Neural cell (in vitro differentiated cells): ENCODE data around the gene MFSD8. TPM values are rescaled to one million over a fixed set of nuclear protein-coding genes. Genes with fewer than 3 reads are reported as not detected.

Source experiments
- H2AFZ ChIP-seq: fragments of 200-600, 300-800 bp; sonication (generic), shearing (Covaris generic); 2 replicates; pipeline ENCODE4 v1.6.0; 2014; ENCODE audit warnings: low read depth, mild to moderate bottlenecking, antibody characterized with exemption, low read length, moderate library complexity
- H3F3A ChIP-seq: fragments of 200-600 bp; shearing (Covaris generic); 2 replicates; pipeline ENCODE4 v1.6.1; 2016; ENCODE audit warnings: mild to moderate bottlenecking, moderate library complexity, mixed read lengths, antibody characterized with exemption, low read length; ENCODE audit not compliant: insufficient read depth, poor library complexity, severe bottlenecking
- H3K27ac ChIP-seq: fragments of 200-600, 300-800 bp; sonication (generic), shearing (Covaris generic); 2 replicates; pipeline ENCODE4 v1.5.1; 2014; ENCODE audit warnings: mild to moderate bottlenecking, low read length, moderate library complexity
- H3K27me3 ChIP-seq: fragments of 300-800, 200-600 bp; sonication (generic), shearing (Covaris generic); 2 replicates; pipeline ENCODE4 v1.6.0; 2014; ENCODE audit warnings: mild to moderate bottlenecking, low read depth, low read length, moderate library complexity; ENCODE audit not compliant: insufficient read depth
- H3K36me3 ChIP-seq: fragments of 300-800, 200-600 bp; sonication (generic), shearing (Covaris generic); 2 replicates; pipeline ENCODE4 v1.5.1; 2014; ENCODE audit warnings: mild to moderate bottlenecking, antibody characterized with exemption, low read length, moderate library complexity; ENCODE audit not compliant: insufficient read depth
- H3K4me2 ChIP-seq: fragments of 300-800, 200-600 bp; sonication (generic), shearing (Covaris generic); 2 replicates; pipeline ENCODE4 v1.6.0; 2014; ENCODE audit warnings: mild to moderate bottlenecking, low read length
- H3K4me3 ChIP-seq: fragments of 300-800, 200-600 bp; sonication (generic), shearing (Covaris generic); 2 replicates; pipeline ENCODE4 v1.5.1; 2014; ENCODE audit warnings: mild to moderate bottlenecking, low read length, moderate library complexity
- H3K79me2 ChIP-seq: fragments of 200-600 bp; shearing (Covaris generic); replicated peaks from 2 replicates; pipeline ENCODE4 v1.6.0; 2014; ENCODE audit warnings: mild to moderate bottlenecking, low read length, moderate library complexity; ENCODE audit not compliant: insufficient read depth
- H3K9ac ChIP-seq: fragments of 300-800, 200-600 bp; sonication (generic), shearing (Covaris generic); 2 replicates; pipeline ENCODE4 v1.6.1; 2016; ENCODE audit warnings: mild to moderate bottlenecking, low read length, mixed read lengths
- H3K9me2 ChIP-seq: fragments of 200-600 bp; shearing (Covaris generic); 2 replicates; pipeline ENCODE4 v1.6.1; 2016; ENCODE audit warnings: mild to moderate bottlenecking, low read length, mixed read lengths; ENCODE audit not compliant: insufficient read depth
- H3K9me3 ChIP-seq: fragments of 200-600, 300-800 bp; sonication (generic), shearing (Covaris generic); 2 replicates; pipeline ENCODE4 v1.6.1; 2016; ENCODE audit warnings: mild to moderate bottlenecking, mixed run types, low read length, moderate library complexity, mixed read lengths
- H4K20me1 ChIP-seq: fragments of 200-600 bp; shearing (Covaris generic); 2 replicates; pipeline ENCODE4 v1.6.1; 2016; ENCODE audit warnings: mild to moderate bottlenecking, mixed run types; ENCODE audit not compliant: insufficient read depth
- CTCF ChIP-seq: fragments of 450-650 bp; IDR thresholded peaks from 2 replicates; pipeline ENCODE4 v1.5.1; 2014; ENCODE audit warnings: antibody characterized with exemption, mild to moderate bottlenecking, moderate library complexity; ENCODE audit not compliant: poor library complexity, severe bottlenecking
- EP300 ChIP-seq: fragments of 450-650 bp; conservative IDR thresholded peaks from 2 replicates; pipeline ENCODE4 v1.6.1; 2014; ENCODE audit warnings: antibody characterized with exemption, mild to moderate bottlenecking, moderate library complexity; ENCODE audit not compliant: poor library complexity, severe bottlenecking
- EZH2 ChIP-seq: fragments of 200-600, 300-800 bp; shearing (Covaris generic), sonication (generic); IDR thresholded peaks from 2 replicates; pipeline ENCODE4 v1.6.1; 2014; ENCODE audit warnings: antibody characterized with exemption, low read length, borderline replicate concordance, mild to moderate bottlenecking; ENCODE audit not compliant: insufficient read depth, poor library complexity, severe bottlenecking
- MXI1 ChIP-seq: fragments of 450-650 bp; conservative IDR thresholded peaks from 2 replicates; pipeline ENCODE4 v1.6.1; 2014; ENCODE audit warnings: antibody characterized with exemption, mild to moderate bottlenecking; ENCODE audit not compliant: poor library complexity, severe bottlenecking
- POLR2AphosphoS5 ChIP-seq: IDR thresholded peaks from 2 replicates; pipeline ENCODE4 v1.6.1; 2012
- RAD21 ChIP-seq: fragments of 450-650 bp; conservative IDR thresholded peaks from 2 replicates; pipeline ENCODE4 v1.6.1; 2014; ENCODE audit warnings: antibody characterized with exemption, mild to moderate bottlenecking, moderate library complexity
- SMC3 ChIP-seq: fragments of 450-650 bp; conservative IDR thresholded peaks from 2 replicates; pipeline ENCODE4 v1.6.1; 2014; ENCODE audit warnings: antibody characterized with exemption, mild to moderate bottlenecking, moderate library complexity; ENCODE audit not compliant: poor library complexity
- TAF1 ChIP-seq: IDR thresholded peaks from 2 replicates; pipeline ENCODE4 v1.6.1; 2012; ENCODE audit warnings: low read depth
- polyA plus RNA-seq: library from polyadenylated mRNA; depleted of rRNA; stranded (reverse); fragments of >200 nt; gene quantifications from 2 replicates; pipeline ENCODE4 v1.2.3, GENCODE V29; 2014
- TF ChIP-seq, protein P1 (sequence below): IDR thresholded peaks from 2 replicates; pipeline ENCODE4 v1.6.1; 2012; ENCODE audit warnings: borderline replicate concordance

The MFSD8 gene
- polyA plus RNA-seq, 1 donor from 2014 or later: 92.9 TPM

GRCh38 chr4:127917151-127917550, 47.8 kb downstream of the MFSD8 start:
- no peak overlapping the region for H3K4me3 ChIP-seq
- H3K4me2 ChIP-seq: no peak overlapping the region
- H3K9me2 ChIP-seq: no peaks in the 10 kb centered on the region
- H2AFZ ChIP-seq: no peak overlapping the region
- no peaks in the 10 kb centered on the region for H3F3A ChIP-seq
- no peaks in the 10 kb centered on the region for H3K9me3 ChIP-seq
- no peak for TF ChIP-seq EZH2
- TF ChIP-seq MXI1: no peak
- no peak for TF ChIP-seq TAF1
- no peak for TF ChIP-seq EP300
- TF ChIP-seq, protein P1, sequence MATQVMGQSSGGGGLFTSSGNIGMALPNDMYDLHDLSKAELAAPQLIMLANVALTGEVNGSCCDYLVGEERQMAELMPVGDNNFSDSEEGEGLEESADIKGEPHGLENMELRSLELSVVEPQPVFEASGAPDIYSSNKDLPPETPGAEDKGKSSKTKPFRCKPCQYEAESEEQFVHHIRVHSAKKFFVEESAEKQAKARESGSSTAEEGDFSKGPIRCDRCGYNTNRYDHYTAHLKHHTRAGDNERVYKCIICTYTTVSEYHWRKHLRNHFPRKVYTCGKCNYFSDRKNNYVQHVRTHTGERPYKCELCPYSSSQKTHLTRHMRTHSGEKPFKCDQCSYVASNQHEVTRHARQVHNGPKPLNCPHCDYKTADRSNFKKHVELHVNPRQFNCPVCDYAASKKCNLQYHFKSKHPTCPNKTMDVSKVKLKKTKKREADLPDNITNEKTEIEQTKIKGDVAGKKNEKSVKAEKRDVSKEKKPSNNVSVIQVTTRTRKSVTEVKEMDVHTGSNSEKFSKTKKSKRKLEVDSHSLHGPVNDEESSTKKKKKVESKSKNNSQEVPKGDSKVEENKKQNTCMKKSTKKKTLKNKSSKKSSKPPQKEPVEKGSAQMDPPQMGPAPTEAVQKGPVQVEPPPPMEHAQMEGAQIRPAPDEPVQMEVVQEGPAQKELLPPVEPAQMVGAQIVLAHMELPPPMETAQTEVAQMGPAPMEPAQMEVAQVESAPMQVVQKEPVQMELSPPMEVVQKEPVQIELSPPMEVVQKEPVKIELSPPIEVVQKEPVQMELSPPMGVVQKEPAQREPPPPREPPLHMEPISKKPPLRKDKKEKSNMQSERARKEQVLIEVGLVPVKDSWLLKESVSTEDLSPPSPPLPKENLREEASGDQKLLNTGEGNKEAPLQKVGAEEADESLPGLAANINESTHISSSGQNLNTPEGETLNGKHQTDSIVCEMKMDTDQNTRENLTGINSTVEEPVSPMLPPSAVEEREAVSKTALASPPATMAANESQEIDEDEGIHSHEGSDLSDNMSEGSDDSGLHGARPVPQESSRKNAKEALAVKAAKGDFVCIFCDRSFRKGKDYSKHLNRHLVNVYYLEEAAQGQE: no peak
- no peak for TF ChIP-seq POLR2AphosphoS5
- TF ChIP-seq CTCF: no peak
- no peak for TF ChIP-seq RAD21
- TF ChIP-seq SMC3: no peak
- no peaks in the 10 kb centered on the region for H4K20me1 ChIP-seq
- H3K27ac ChIP-seq: no peak overlapping the region
- no peaks in the 10 kb centered on the region for H3K27me3 ChIP-seq
- peaks cover 7% of the 10 kb centered on the region for H3K36me3 ChIP-seq
- no peaks in the 10 kb centered on the region for H3K79me2 ChIP-seq
- H3K9ac ChIP-seq: no peak overlapping the region

GRCh38 chr4:127916512-127916911, 48.5 kb downstream of the MFSD8 start:
- Histone ChIP-seq H3K9me3 (no peaks in the 10 kb centered on the region), H3K9ac (no peak overlapping the region), H4K20me1 (no peaks in the 10 kb centered on the region), H3K9me2 (no peaks in the 10 kb centered on the region), H3K36me3 (peaks cover 6% of the 10 kb centered on the region), H3K79me2 (no peaks in the 10 kb centered on the region), H3F3A (no peaks in the 10 kb centered on the region), H3K4me3 (no peak overlapping the region), H2AFZ (no peak overlapping the region), H3K27ac (no peak overlapping the region), H3K27me3 (no peaks in the 10 kb centered on the region), H3K4me2 (no peak overlapping the region)
- TF ChIP-seq SMC3 (no peak), TAF1 (no peak), CTCF (no peak)
